ENCODE data around the gene SLC27A1.
A peak's percentile ranks its signal among the peaks of the same experiment; 100 is the strongest.
"Not testable (repeated sequence)": the region's sequence is repeated elsewhere in the genome, so short reads cannot be mapped to it uniquely, and the experiment has no call there.

The SLC27A1 gene

GRCh38 chr19:17518654-17519053, 48.3 kb downstream of the SLC27A1 start:
- not testable (repeated sequence) for H3K4me3 ChIP-seq (ENCODE audit: low read depth, low read length); H3K4me1 ChIP-seq (ENCODE audit: control insufficient read depth, insufficient read depth, low read length); H3K27ac ChIP-seq (ENCODE audit: low read depth, low read length); H3K9me3 ChIP-seq (ENCODE audit: control insufficient read depth, insufficient read depth, low read length); H3K27me3 ChIP-seq (ENCODE audit: control insufficient read depth, insufficient read depth, low read length); H3K9ac ChIP-seq (ENCODE audit: low read depth, low read length)
- peaks cover 29% of the 10 kb centered on the region for H3K36me3 ChIP-seq (ENCODE audit: control insufficient read depth, insufficient read depth, low read length)

- H3K36me3 ChIP-seq (ENCODE audit: control insufficient read depth, insufficient read depth, low read length) = peaks cover 29% of the 10 kb centered on the region
- no peaks in the 10 kb centered on the region for H3K27me3 ChIP-seq (ENCODE audit: control insufficient read depth, insufficient read depth, low read length)
- no peak overlapping the region for H3K9ac ChIP-seq (ENCODE audit: low read depth, low read length)
- peaks cover 8% of the 10 kb centered on the region for H3K9me3 ChIP-seq (ENCODE audit: control insufficient read depth, insufficient read depth, low read length)
- H3K27ac ChIP-seq (ENCODE audit: low read depth, low read length) = no peak overlapping the region
- H3K4me1 ChIP-seq (ENCODE audit: control insufficient read depth, insufficient read depth, low read length) = no peaks in the 10 kb centered on the region
- H3K4me3 ChIP-seq (ENCODE audit: low read depth, low read length) = no peak overlapping the region
These were observed 49.6 kb downstream of the SLC27A1 start for GRCh38 chr19:17519967-17520366.

- peaks cover 8% of the 10 kb centered on the region for H3K9me3 ChIP-seq (ENCODE audit: control insufficient read depth, insufficient read depth, low read length)
- H3K4me1 ChIP-seq (ENCODE audit: control insufficient read depth, insufficient read depth, low read length) = no peaks in the 10 kb centered on the region
- no peak overlapping the region for H3K27ac ChIP-seq (ENCODE audit: low read depth, low read length)
- peaks cover 27% of the 10 kb centered on the region for H3K36me3 ChIP-seq (ENCODE audit: control insufficient read depth, insufficient read depth, low read length)
- no peak overlapping the region for H3K4me3 ChIP-seq (ENCODE audit: low read depth, low read length)
- H3K9ac ChIP-seq (ENCODE audit: low read depth, low read length) = no peak overlapping the region
- H3K27me3 ChIP-seq (ENCODE audit: control insufficient read depth, insufficient read depth, low read length) = no peaks in the 10 kb centered on the region
These were observed 50.5 kb downstream of the SLC27A1 start for GRCh38 chr19:17520865-17521264.

- H3K4me1 ChIP-seq (ENCODE audit: control insufficient read depth, insufficient read depth, low read length) = no peaks in the 10 kb centered on the region
- H3K9me3 ChIP-seq (ENCODE audit: control insufficient read depth, insufficient read depth, low read length) = no peaks in the 10 kb centered on the region
- H3K27me3 ChIP-seq (ENCODE audit: control insufficient read depth, insufficient read depth, low read length) = no peaks in the 10 kb centered on the region
- no peak overlapping the region for H3K27ac ChIP-seq (ENCODE audit: low read depth, low read length)
- H3K4me3 ChIP-seq (ENCODE audit: low read depth, low read length) = no peak overlapping the region
- peaks cover 10% of the 10 kb centered on the region for H3K36me3 ChIP-seq (ENCODE audit: control insufficient read depth, insufficient read depth, low read length)
- no peak overlapping the region for H3K9ac ChIP-seq (ENCODE audit: low read depth, low read length)
These were observed 52.9 kb downstream of the SLC27A1 start for GRCh38 chr19:17522988-17523872.

- Histone ChIP-seq H3K27ac (ENCODE audit: low read depth, low read length) (no peak overlapping the region), H3K4me1 (ENCODE audit: control insufficient read depth, insufficient read depth, low read length) (no peaks in the 10 kb centered on the region), H3K36me3 (ENCODE audit: control insufficient read depth, insufficient read depth, low read length) (peaks cover 8% of the 10 kb centered on the region)
These were observed 54.3 kb downstream of the SLC27A1 start for GRCh38 chr19:17524651-17525050.

GRCh38 chr19:17525141-17525540, 54.8 kb downstream of the SLC27A1 start:
- Histone ChIP-seq H3K36me3 (ENCODE audit: control insufficient read depth, insufficient read depth, low read length) (peaks cover 6% of the 10 kb centered on the region), H3K4me1 (ENCODE audit: control insufficient read depth, insufficient read depth, low read length) (no peaks in the 10 kb centered on the region), H3K4me3 (ENCODE audit: low read depth, low read length) (no peak overlapping the region), H3K9ac (ENCODE audit: low read depth, low read length) (no peak overlapping the region), H3K9me3 (ENCODE audit: control insufficient read depth, insufficient read depth, low read length) (no peaks in the 10 kb centered on the region), H3K27me3 (ENCODE audit: control insufficient read depth, insufficient read depth, low read length) (no peaks in the 10 kb centered on the region), H3K27ac (ENCODE audit: low read depth, low read length) (no peak overlapping the region)

More at GRCh38 chr19:17524651-17525050, 54.3 kb downstream of the SLC27A1 start:
- Histone ChIP-seq H3K9me3 (ENCODE audit: control insufficient read depth, insufficient read depth, low read length) (no peaks in the 10 kb centered on the region), H3K9ac (ENCODE audit: low read depth, low read length) (no peak overlapping the region), H3K4me3 (ENCODE audit: low read depth, low read length) (no peak overlapping the region), H3K27me3 (ENCODE audit: control insufficient read depth, insufficient read depth, low read length) (no peaks in the 10 kb centered on the region)

- Histone ChIP-seq H3K9ac (ENCODE audit: low read depth, low read length) (no peak overlapping the region), H3K27me3 (ENCODE audit: control insufficient read depth, insufficient read depth, low read length) (no peaks in the 10 kb centered on the region)
These were observed 56.6 kb downstream of the SLC27A1 start for GRCh38 chr19:17526922-17527321.

GRCh38 chr19:17527326-17527725, 57.0 kb downstream of the SLC27A1 start:
- H3K4me3 ChIP-seq (ENCODE audit: low read depth, low read length) = no peak overlapping the region
- H3K9ac ChIP-seq (ENCODE audit: low read depth, low read length) = no peak overlapping the region
- no peaks in the 10 kb centered on the region for H3K9me3 ChIP-seq (ENCODE audit: control insufficient read depth, insufficient read depth, low read length)
- no peaks in the 10 kb centered on the region for H3K36me3 ChIP-seq (ENCODE audit: control insufficient read depth, insufficient read depth, low read length)
- H3K4me1 ChIP-seq (ENCODE audit: control insufficient read depth, insufficient read depth, low read length) = peaks cover 5% of the 10 kb centered on the region
- H3K27me3 ChIP-seq (ENCODE audit: control insufficient read depth, insufficient read depth, low read length) = no peaks in the 10 kb centered on the region
- H3K27ac ChIP-seq (ENCODE audit: low read depth, low read length) = no peak overlapping the region

More at GRCh38 chr19:17526922-17527321, 56.6 kb downstream of the SLC27A1 start:
- Histone ChIP-seq H3K27ac (ENCODE audit: low read depth, low read length) (no peak overlapping the region), H3K9me3 (ENCODE audit: control insufficient read depth, insufficient read depth, low read length) (no peaks in the 10 kb centered on the region), H3K36me3 (ENCODE audit: control insufficient read depth, insufficient read depth, low read length) (no peaks in the 10 kb centered on the region), H3K4me3 (ENCODE audit: low read depth, low read length) (no peak overlapping the region), H3K4me1 (ENCODE audit: control insufficient read depth, insufficient read depth, low read length) (peaks cover 5% of the 10 kb centered on the region)

- Histone ChIP-seq H3K4me1 (ENCODE audit: control insufficient read depth, insufficient read depth, low read length) (peaks cover 5% of the 10 kb centered on the region), H3K9me3 (ENCODE audit: control insufficient read depth, insufficient read depth, low read length) (no peaks in the 10 kb centered on the region), H3K27me3 (ENCODE audit: control insufficient read depth, insufficient read depth, low read length) (no peaks in the 10 kb centered on the region), H3K27ac (ENCODE audit: low read depth, low read length) (no peak overlapping the region), H3K9ac (ENCODE audit: low read depth, low read length) (no peak overlapping the region), H3K4me3 (ENCODE audit: low read depth, low read length) (no peak overlapping the region), H3K36me3 (ENCODE audit: control insufficient read depth, insufficient read depth, low read length) (no peaks in the 10 kb centered on the region)
These were observed 58.3 kb downstream of the SLC27A1 start for GRCh38 chr19:17528610-17529009.

- H3K27me3 ChIP-seq (ENCODE audit: control insufficient read depth, insufficient read depth, low read length) = no peaks in the 10 kb centered on the region
- H3K4me3 ChIP-seq (ENCODE audit: low read depth, low read length) = no peak overlapping the region
- no peaks in the 10 kb centered on the region for H3K36me3 ChIP-seq (ENCODE audit: control insufficient read depth, insufficient read depth, low read length)
- H3K9me3 ChIP-seq (ENCODE audit: control insufficient read depth, insufficient read depth, low read length) = no peaks in the 10 kb centered on the region
- peaks cover 5% of the 10 kb centered on the region for H3K4me1 ChIP-seq (ENCODE audit: control insufficient read depth, insufficient read depth, low read length)
- H3K9ac ChIP-seq (ENCODE audit: low read depth, low read length) = no peak overlapping the region
- H3K27ac ChIP-seq (ENCODE audit: low read depth, low read length) = no peak overlapping the region
These were observed 59.2 kb downstream of the SLC27A1 start for GRCh38 chr19:17529239-17530158.

- no peak overlapping the region for H3K4me3 ChIP-seq (ENCODE audit: low read depth, low read length)
These were observed 60.3 kb downstream of the SLC27A1 start for GRCh38 chr19:17530586-17530985.

More at GRCh38 chr19:17530586-17530985, 60.3 kb downstream of the SLC27A1 start:
- no peak overlapping the region for H3K9ac ChIP-seq (ENCODE audit: low read depth, low read length)
- H3K27me3 ChIP-seq (ENCODE audit: control insufficient read depth, insufficient read depth, low read length) = no peaks in the 10 kb centered on the region
- no peaks in the 10 kb centered on the region for H3K36me3 ChIP-seq (ENCODE audit: control insufficient read depth, insufficient read depth, low read length)
- H3K4me1 ChIP-seq (ENCODE audit: control insufficient read depth, insufficient read depth, low read length) = peaks cover 5% of the 10 kb centered on the region
- H3K9me3 ChIP-seq (ENCODE audit: control insufficient read depth, insufficient read depth, low read length) = no peaks in the 10 kb centered on the region
- H3K27ac ChIP-seq (ENCODE audit: low read depth, low read length) = peak overlapping the region; percentile 75
